ENCODE data around the gene ZSWIM8. TPM values are rescaled to one million over a fixed set of nuclear protein-coding genes. Genes with fewer than 3 reads are reported as not detected.

ZSWIM8 gene, protein sequence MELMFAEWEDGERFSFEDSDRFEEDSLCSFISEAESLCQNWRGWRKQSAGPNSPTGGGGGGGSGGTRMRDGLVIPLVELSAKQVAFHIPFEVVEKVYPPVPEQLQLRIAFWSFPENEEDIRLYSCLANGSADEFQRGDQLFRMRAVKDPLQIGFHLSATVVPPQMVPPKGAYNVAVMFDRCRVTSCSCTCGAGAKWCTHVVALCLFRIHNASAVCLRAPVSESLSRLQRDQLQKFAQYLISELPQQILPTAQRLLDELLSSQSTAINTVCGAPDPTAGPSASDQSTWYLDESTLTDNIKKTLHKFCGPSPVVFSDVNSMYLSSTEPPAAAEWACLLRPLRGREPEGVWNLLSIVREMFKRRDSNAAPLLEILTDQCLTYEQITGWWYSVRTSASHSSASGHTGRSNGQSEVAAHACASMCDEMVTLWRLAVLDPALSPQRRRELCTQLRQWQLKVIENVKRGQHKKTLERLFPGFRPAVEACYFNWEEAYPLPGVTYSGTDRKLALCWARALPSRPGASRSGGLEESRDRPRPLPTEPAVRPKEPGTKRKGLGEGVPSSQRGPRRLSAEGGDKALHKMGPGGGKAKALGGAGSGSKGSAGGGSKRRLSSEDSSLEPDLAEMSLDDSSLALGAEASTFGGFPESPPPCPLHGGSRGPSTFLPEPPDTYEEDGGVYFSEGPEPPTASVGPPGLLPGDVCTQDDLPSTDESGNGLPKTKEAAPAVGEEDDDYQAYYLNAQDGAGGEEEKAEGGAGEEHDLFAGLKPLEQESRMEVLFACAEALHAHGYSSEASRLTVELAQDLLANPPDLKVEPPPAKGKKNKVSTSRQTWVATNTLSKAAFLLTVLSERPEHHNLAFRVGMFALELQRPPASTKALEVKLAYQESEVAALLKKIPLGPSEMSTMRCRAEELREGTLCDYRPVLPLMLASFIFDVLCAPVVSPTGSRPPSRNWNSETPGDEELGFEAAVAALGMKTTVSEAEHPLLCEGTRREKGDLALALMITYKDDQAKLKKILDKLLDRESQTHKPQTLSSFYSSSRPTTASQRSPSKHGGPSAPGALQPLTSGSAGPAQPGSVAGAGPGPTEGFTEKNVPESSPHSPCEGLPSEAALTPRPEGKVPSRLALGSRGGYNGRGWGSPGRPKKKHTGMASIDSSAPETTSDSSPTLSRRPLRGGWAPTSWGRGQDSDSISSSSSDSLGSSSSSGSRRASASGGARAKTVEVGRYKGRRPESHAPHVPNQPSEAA (N-terminal part only)
- total RNA-seq: 112 and 128 TPM in 2 replicates

DNA sequence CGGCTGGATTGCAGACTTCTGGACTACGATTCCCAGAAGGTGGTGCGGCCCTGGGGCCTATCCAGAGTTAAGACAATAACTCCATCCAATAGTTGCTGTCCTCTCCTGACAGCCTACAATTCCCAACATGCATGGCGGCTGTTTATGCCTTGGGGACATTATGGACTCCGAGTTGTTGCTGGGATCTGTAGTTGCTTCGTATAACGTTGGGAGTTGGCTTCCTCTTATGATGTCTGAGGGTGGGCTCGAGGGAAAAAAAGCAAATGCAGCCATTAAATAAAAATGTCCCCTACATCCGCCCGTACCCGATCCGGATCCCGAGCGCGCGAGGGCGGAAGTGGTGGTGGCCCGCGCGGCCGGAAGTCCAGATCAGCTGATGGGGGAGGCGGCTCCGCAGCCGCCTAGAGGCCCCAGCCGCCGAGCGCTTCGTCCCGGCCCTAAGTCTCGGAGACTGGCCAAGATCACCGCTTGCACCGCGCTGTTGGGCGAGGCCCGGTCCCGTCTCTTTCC is at the start of gene ZSWIM8:
TSS of gene ZSWIM8 (plus strand) at position 396 of the 510 bp plus-strand sequence. CDS start 273 bp downstream, outside the sequence.
- intact Hi-C loops (cut with micrococcal nuclease): loop anchor here (1.0 kb wide), 7 partner anchors 26 to 617 kb away; partner anchors contain the start of genes ECD, FAM149B1, NDST2 and PPP3CB

DNA sequence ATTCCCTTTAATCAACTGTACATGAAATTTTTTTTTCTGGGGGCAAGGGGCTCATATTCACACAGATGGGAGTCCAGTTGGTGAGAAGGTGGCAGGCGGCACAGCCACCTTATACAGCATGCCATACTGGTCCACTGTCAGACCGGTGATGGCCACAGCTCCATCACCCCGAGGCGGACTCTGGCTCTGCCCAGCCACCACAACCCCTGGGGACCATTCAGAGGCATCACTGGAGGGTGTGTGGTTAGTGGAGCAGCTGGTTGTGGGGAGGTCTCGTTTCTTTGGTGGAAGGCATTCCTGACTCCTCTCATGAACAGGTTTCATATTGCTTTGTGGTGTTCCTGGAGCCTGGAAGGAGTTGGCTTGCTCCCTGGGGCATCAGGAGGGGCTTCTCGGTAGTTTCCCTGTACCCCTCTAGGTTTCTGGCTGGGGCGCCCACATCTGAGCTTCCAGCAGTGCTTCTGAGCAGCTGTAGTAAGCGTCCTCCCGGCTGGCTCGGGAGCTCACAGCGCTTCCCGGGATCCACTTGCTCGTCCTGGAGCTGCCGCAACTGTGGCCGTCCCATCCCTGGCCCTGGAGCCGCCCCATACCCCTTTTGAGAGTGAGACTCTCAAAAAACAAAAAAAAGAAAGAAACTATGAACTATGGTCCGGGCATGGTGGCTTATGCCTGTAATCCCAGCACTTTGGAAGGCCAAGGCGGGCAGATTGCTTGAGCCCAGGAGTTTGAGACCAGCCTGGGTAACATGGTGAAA is 44.7 kb upstream of the ZSWIM8 start:
- intact Hi-C loops (cut with micrococcal nuclease): loop anchor here (5.0 to 10.0 kb wide), 4 partner anchors 257 to 1372 kb away; partner anchors contain the start of genes ECD, FAM149B1, P4HA1 and SAMD8

DNA sequence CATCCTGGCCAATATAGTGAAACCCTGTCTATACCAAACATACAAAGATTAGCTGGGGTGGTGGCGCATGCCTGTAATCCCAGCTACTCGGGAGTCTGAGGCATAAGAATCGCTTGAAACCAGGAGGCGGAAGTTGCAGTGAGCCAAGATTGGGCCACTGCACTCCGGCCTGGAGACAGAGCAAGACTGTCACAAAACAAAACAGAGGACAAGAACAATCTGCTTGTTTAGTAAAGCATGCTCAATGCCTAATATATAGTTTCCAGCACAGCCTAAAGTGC is 43.0 kb upstream of the ZSWIM8 start:
- intact Hi-C loops (cut with micrococcal nuclease): loop anchor here (5.0 to 10.0 kb wide), 4 partner anchors 255 to 1370 kb away; partner anchors contain the start of genes ECD, FAM149B1, P4HA1 and SAMD8

DNA sequence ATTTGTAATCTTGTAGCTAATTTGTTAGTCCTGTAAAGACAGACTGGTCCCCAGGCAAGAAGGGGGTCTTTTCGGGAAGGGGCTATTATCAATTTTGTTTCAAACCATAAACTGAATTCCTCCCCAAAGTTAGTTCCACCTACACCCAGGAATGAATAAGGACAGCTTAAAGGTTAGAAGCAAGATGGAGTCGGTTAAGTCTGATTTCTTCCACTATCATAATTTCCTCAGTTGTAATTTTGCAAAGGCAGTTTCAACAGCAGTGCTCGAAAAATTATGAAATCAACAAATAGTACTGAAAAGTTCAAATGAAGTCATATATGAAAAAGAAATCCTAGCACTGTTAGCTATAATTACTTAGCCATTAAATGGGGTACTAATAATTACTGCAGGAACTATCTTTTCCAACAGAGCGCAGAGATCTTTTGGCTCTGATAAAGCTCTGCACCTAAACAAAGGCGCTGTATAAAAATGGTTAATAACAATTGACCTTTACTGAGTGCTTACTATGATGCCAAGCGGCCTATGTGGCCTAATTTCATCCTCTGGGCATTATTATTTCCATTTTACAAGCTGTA is 42.0 kb upstream of the ZSWIM8 start:
- intact Hi-C loops (cut with micrococcal nuclease): loop anchor here (5.0 to 10.0 kb wide), 4 partner anchors 254 to 1369 kb away; partner anchors contain the start of genes ECD, FAM149B1, P4HA1 and SAMD8

DNA sequence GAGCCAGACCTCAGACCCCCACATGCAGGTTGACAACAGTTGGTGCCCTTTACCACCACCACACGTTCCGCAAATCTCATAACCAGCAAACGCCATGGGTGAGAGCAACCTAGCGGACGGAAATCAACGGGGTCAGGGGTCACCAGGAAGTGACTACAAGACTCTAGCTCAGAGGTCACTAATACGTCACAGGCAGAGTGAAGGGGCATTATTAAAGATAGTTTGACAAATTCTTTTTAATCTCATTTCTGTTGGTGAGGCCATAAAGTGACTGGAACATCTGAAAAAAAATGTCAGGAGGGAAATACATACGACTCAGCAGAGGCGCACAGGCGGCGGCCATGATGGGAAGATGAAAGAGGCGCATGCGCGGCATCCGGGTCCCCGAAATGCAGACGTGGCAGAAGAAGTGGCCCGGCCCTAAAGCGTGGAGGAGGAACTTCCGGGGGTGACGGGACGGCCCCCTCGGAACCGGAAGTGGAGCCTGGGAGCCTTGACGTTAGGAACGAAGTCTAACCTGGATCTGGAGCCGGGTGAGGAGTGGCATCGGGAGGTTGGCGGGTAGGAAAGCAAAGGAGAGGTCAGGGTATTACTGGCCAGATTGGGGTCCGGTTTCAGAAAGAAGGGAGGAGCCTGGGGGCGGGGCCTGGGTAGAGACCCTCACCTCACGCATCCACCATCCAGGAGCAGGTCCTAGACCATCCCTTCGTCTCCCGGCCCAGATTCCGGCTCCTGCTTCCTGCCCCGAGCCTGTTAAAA is 41.3 kb upstream of the ZSWIM8 start, which contains the start of gene SEC24C:
TSS of gene SEC24C (plus strand) at position 468 of the 759 bp plus-strand sequence. CDS start 2,461 bp downstream, outside the sequence.
- intact Hi-C loops (cut with micrococcal nuclease): loop anchor here (1.0 to 10.0 kb wide), 15 partner anchors 14 to 1368 kb away; partner anchors contain the start of genes ADK, AP3M1, CFAP70 and DNAJC9

DNA sequence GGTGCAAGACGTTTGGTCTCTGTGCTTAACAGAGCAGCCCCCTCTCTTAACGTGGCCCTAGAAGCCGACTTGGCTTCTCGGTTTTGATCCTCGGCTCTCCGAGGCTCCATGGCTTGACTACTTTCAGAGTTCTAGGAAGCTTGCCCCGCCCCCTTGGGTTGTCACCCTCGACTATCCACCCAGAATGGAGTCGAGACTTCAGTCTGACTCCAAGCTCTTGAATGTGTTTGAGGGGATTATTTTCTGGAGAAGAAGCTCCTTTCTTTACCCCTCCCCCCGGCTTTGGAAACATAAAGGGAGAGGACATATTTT is 40.8 kb upstream of the ZSWIM8 start:
- intact Hi-C loops (cut with micrococcal nuclease): loop anchor here (1.0 to 10.0 kb wide), 15 partner anchors 14 to 1368 kb away; partner anchors contain the start of genes ADK, AP3M1, CFAP70 and DNAJC9

DNA sequence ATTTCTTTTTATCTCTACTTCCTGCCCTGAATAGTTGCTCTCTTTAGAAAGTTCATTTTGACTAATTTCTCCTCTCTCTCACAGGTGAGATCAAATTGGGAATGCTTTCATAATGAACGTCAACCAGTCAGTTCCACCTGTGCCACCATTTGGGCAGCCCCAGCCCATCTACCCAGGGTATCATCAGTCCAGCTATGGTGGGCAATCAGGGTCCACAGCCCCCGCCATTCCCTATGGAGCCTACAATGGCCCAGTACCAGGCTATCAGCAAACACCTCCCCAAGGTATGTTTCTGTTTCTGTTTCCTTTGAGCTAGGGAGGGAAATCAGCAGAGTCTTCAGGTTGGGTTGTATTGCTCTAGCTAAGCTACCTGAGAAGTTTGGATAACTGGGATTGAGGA is 38.7 kb upstream of the ZSWIM8 start:
- intact Hi-C loops (cut with micrococcal nuclease): loop anchor here (10.0 kb wide), 1 partner anchor 582 kb away; the partner anchor contains the start of genes ECD and FAM149B1

DNA sequence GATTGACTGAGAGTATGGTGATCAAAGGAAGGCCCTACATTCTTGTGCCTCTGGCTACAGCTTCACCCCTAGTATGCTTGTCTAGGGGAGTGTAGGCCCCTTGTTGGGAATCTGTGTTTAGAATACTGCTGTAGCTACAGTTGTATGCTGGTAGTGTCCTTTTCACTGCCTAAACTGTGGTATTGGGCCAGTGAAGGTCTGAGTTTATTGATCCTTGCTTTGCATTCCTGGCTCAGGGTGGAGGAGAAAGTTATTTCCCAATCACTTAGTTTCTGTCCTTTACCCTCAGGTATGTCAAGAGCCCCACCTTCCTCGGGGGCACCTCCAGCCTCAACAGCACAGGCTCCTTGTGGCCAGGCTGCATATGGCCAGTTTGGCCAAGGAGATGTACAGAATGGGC is 34.6 kb upstream of the ZSWIM8 start:
- intact Hi-C loops (cut with micrococcal nuclease): no loop called here

DNA sequence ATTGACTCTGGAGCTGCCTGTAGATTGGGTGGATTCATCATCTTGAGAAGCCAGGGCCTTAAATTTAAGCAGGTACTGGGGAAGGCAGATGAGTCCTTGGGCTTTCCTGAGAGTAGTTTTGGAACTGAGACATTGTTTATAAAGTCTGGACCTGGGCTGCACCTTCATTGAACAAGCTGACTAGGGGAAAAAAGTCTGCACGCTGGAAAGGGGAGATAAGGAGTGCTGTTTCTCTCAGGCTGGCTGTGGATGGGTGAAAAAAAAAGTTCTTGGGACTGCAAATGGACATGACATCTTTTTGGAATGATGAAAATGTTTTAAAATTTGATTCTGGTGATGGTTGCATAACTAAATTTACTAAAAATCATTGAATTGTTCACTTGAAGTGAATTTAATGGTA is 29.2 kb upstream of the ZSWIM8 start:
- intact Hi-C loops (cut with micrococcal nuclease): no loop called here

DNA sequence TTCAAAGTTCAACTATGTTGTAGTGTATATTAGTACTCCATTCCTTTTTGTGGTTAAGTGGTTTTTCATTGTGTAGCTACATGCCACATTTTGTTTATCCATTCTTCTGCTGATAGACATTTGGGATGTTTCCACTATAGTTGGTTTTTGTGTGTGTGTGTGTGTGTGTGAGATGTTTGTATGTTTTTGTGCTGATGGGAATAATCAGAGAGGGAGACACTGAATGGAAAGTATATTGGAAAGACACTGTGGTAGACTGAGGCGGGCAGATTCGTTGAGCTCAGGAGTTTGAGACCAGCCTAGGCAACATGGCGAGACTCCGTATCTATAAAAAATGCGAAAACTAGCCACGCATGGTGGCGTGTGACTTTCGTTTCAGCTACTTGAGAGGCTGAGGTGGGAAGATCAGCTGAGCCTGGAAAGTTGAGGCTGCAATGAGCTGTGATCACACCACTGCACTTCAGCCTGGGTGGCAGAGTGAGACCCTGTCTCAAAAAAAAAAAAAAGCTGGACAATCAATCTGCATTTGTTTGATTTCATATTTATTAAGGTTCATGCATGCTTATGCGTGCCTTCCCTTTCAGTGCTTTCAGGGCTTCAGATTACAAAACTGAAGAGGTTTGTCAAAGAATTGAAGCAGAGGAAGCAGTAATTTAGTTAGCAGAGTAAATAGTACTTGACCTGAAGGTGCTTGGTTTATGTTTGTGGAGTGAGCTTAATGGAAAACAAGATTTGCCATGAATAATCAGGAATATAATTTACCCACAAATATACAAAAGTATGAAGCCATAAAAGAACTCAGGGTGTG is 26.5 kb upstream of the ZSWIM8 start:
- intact Hi-C loops (cut with micrococcal nuclease): loop anchor here (1.0 to 2.0 kb wide), 2 partner anchors 10 to 14 kb away; partner anchors contain the start of gene SEC24C

DNA sequence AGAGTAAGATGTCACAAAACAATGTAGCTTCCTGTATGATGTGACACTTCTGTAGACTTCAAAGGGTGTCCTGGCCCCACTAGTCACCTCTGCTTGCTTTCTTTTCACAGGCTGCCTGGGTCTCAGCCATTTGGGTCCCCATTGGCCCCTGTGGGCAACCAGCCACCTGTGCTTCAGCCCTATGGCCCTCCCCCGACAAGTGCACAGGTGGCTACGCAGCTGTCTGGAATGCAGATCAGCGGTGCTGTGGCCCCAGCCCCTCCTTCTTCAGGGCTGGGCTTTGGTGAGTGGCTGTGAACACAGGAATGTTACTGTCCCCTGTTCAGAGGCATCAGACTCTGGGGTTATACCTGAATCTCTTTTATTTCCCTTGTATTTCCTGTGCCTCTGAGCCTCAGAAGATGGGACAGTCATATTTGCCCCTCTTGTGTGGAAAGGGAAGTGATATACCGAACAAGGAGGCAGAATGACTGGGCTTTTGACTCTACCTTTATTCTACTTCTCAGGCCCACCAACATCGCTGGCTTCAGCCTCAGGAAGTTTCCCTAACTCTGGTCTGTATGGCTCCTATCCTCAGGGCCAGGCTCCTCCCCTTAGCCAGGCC is 25.8 kb upstream of the ZSWIM8 start:
- intact Hi-C loops (cut with micrococcal nuclease): loop anchor here (1.0 to 2.0 kb wide), 2 partner anchors 10 to 15 kb away; partner anchors contain the start of gene SEC24C

DNA sequence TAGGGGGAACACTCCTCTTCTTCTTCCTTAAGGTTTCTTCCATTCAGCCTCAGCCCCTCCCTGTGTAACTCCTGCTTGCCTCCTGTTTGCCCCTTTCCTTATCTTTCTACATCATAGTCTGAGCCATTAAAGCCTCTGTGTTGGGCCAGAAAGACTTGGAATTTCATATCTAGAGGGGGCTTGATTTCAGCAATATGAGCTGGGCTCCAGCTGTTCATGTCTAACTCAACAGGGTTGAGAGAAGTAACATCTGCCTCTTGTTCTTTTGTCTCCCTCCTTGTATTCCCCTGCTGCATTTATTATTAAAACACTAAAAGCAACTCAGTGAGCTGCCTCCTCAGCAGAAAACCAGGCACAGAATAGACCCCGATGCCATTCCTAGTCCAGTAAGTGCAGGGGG is 23.6 kb upstream of the ZSWIM8 start:
- intact Hi-C loops (cut with micrococcal nuclease): no loop called here

DNA sequence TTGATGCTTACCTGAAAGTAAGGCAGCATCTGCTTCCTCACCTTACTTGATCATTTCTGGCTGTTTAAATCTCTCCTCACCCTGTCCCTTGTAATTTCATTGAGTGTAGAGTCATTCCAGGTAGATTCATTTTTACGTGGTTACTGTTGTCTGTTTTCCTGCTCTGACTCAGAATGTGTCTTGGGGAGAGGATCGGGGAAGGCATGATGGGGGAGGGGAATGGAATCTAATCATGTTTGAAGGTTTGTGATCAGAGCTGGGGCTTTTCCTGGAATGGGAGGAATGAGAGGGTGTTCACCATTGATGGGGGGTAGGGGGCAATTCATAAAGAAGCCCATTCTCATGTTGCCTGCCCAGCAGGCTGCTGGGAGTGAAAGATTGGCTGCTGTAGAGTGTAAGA is 22.5 kb upstream of the ZSWIM8 start:
- intact Hi-C loops (cut with micrococcal nuclease): no loop called here

DNA sequence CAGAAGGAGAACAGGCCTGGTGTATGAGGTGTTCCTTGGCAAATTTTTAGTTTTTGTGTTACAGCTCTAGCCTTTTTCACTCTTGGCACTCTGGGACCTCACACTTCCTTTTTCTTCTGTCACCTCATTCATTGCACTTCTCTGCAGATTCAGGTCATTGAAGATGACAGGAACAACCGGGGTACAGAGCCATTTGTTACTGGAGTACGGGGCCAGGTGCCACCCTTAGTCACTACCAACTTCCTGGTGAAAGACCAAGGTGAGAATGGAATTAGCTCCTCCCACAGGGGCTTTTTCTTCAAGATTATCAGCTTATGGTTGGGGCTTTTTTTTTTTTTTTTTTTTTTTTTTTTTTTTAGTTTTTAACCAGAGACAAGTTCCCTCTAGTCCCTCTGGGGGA is 22.1 kb upstream of the ZSWIM8 start:
- intact Hi-C loops (cut with micrococcal nuclease): no loop called here

DNA sequence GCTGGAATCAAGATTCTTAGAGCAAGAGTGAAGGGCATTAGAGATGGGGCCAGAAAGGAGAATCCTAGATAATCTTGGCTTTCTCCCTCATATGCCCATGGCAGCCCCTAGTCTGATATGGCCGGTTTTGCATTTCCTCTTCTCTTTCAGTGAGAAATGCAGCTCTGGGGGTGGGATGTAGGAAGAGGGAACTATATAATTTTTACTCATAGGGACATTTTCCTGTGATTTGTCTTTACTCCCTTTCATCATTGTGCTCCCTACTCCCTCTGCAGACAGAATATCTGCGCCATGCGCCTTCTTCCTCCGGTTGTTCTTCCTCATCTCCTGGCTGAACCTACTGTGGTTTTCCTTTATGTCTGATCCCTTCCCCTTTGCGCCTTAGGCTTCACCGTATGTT is 20.3 kb upstream of the ZSWIM8 start:
- intact Hi-C loops (cut with micrococcal nuclease): no loop called here

DNA sequence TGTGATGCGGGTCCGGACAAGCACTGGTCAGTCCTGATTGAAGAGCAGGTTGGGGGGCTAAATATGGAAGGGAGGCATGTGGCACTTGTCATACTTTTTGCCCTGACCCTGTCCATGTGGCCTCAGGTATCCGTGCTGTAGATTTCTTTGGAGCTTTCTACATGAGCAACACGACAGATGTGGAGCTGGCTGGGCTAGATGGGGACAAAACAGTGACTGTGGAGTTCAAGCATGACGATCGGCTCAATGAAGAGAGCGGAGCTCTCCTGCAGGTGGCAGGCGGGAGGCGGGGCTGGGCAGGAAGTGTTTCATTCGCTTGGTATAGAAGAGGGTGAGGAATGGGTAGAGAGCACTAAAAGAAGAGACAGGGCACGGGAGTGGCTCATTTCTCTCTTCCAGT is 16.5 kb upstream of the ZSWIM8 start:
- intact Hi-C loops (cut with micrococcal nuclease): loop anchor here (1.0 kb wide), 1 partner anchor 10 kb away; no protein-coding TSS in a partner anchor

DNA sequence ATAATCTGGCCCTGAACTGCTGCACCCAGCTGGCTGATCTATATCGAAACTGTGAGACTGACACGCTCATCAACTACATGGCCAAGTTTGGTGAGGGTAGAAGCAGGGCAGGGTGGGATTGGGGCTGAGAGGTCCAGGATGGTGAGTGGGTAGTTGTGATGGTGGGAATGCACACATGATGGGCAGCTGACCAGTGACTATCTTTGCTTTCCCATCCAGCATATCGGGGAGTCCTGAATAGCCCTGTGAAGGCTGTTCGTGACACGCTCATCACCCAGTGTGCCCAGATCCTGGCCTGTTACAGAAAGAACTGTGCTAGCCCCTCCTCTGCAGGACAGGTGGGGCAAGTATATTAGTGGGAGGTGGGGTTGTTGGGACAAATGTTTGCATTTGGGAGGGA is 16.0 kb upstream of the ZSWIM8 start:
- intact Hi-C loops (cut with micrococcal nuclease): loop anchor here (1.0 kb wide), 1 partner anchor 10 kb away; no protein-coding TSS in a partner anchor
